CD14-positive monocyte (primary cell): ENCODE measurements around the gene LDLRAP1. TPM values are rescaled to one million over a fixed set of nuclear protein-coding genes. Genes with fewer than 3 reads are reported as not detected.

Experiments used
- DNase-seq, 3 donors: peaks; one replicate each; pipeline ENCODE4 v3.0.0-alpha.2; 2011 to 2022
- H2AFZ ChIP-seq: 2 replicates; pipeline ENCODE4 v1.6.0; 2012; ENCODE audit warnings: mild to moderate bottlenecking, low read depth, low read length, inconsistent platforms; ENCODE audit not compliant: insufficient read depth, poor library complexity, severe bottlenecking
- H3K27ac ChIP-seq, 2 donors: 1 replicate in 1 of 2; 2 replicates in 1 of 2; pipeline ENCODE4 v1.5.1; 2012 to 2013; ENCODE audit warnings: low read length in 2 of 2, control low read depth in 1 of 2, inconsistent platforms in 1 of 2, low read depth in 1 of 2, mild to moderate bottlenecking in 1 of 2
- H3K27me3 ChIP-seq, 2 donors: one replicate each; pipeline versions ENCODE4 v1.6.0 to v1.6.1; 2011 to 2013; ENCODE audit warnings: low read length in 2 of 2; ENCODE audit not compliant: control insufficient read depth in 2 of 2, insufficient read depth in 2 of 2
- H3K36me3 ChIP-seq, 2 donors: replicated peaks in 1 of 2; 1 replicate in 1 of 2; 2 replicates in 1 of 2; pipeline versions ENCODE4 v1.5.1 to v1.6.1; 2012 to 2013; ENCODE audit warnings: low read length in 2 of 2, control low read depth in 1 of 2, inconsistent platforms in 1 of 2, mild to moderate bottlenecking in 1 of 2; ENCODE audit not compliant: insufficient read depth in 2 of 2, control insufficient read depth in 1 of 2
- H3K4me1 ChIP-seq, 2 donors: 1 replicate in 1 of 2; 2 replicates in 1 of 2; pipeline versions ENCODE4 v1.5.1 to v1.6.1; 2012 to 2013; ENCODE audit warnings: low read length in 2 of 2, control low read depth in 1 of 2, inconsistent platforms in 1 of 2, mild to moderate bottlenecking in 1 of 2, moderate library complexity in 1 of 2; ENCODE audit not compliant: insufficient read depth in 2 of 2, control insufficient read depth in 1 of 2
- H3K4me2 ChIP-seq: replicated peaks from 2 replicates; pipeline ENCODE3; 2012; ENCODE audit warnings: low read length, moderate library complexity, mild to moderate bottlenecking; ENCODE audit not compliant: poor library complexity, severe bottlenecking; ENCODE audit errors: extremely low read depth
- H3K4me3 ChIP-seq, 3 experiments: fragments of 200-600 bp in 1 of 3; sonication (generic) in 1 of 3; replicated peaks in 1 of 3; 1 replicate in 2 of 3; 2 replicates in 1 of 3; pipeline ENCODE4 v1.5.1; 2011 to 2013; ENCODE audit warnings: low read length in 3 of 3, mild to moderate bottlenecking in 3 of 3, control low read depth in 2 of 3, low read depth in 2 of 3, inconsistent platforms in 1 of 3, moderate library complexity in 1 of 3
- H3K79me2 ChIP-seq: 2 replicates; pipeline ENCODE4 v1.6.0; 2012; ENCODE audit warnings: mild to moderate bottlenecking, control low read depth, inconsistent platforms, low read length, moderate library complexity; ENCODE audit not compliant: insufficient read depth
- H3K9ac ChIP-seq: 2 replicates; pipeline ENCODE4 v1.6.0; 2017; ENCODE audit warnings: low read length, mild to moderate bottlenecking; ENCODE audit not compliant: insufficient read depth, poor library complexity, severe bottlenecking
- H3K9me3 ChIP-seq, 2 donors: replicated peaks in 1 of 2; 1 replicate in 1 of 2; 2 replicates in 1 of 2; pipeline versions ENCODE4 v1.5.1 to v1.6.1; 2012 to 2013; ENCODE audit warnings: low read length in 2 of 2, control low read depth in 1 of 2; ENCODE audit not compliant: control insufficient read depth in 1 of 2, insufficient read depth in 1 of 2
- H4K20me1 ChIP-seq: 2 replicates; pipeline ENCODE4 v1.6.0; 2012; ENCODE audit warnings: mild to moderate bottlenecking, low read length, control low read depth, moderate library complexity; ENCODE audit not compliant: insufficient read depth
- H3K27ac Mint-ChIP-seq, 7 donors: one replicate each; pipeline ENCODE4 v1.8.0; 2020; ENCODE audit warnings: mild to moderate bottlenecking in 7 of 7, mixed read lengths in 7 of 7, moderate library complexity in 6 of 7, inconsistent platforms in 2 of 7
- H3K27me3 Mint-ChIP-seq, 3 donors: one replicate each; pipeline ENCODE4 v1.8.0; 2021 to 2022; ENCODE audit warnings: low read depth in 3 of 3, mild to moderate bottlenecking in 3 of 3, mixed read lengths in 3 of 3, moderate library complexity in 3 of 3, inconsistent platforms in 1 of 3
- H3K36me3 Mint-ChIP-seq, 2 donors: one replicate each; pipeline ENCODE4 v1.8.0; 2020; ENCODE audit warnings: mixed read lengths in 2 of 2, inconsistent platforms in 1 of 2, mild to moderate bottlenecking in 1 of 2
- H3K4me1 Mint-ChIP-seq: one replicate; pipeline ENCODE4 v1.8.0; 2020; ENCODE audit warnings: mild to moderate bottlenecking, mixed read lengths
- H3K4me3 Mint-ChIP-seq, 2 donors: one replicate each; pipeline ENCODE4 v1.8.0; 2020; ENCODE audit warnings: mild to moderate bottlenecking in 2 of 2, mixed read lengths in 2 of 2, moderate library complexity in 1 of 2
- H3K9me3 Mint-ChIP-seq, 7 donors: one replicate each; pipeline ENCODE4 v1.8.0; 2020 to 2022; ENCODE audit warnings: mixed read lengths in 7 of 7, mild to moderate bottlenecking in 6 of 7, moderate library complexity in 6 of 7, inconsistent platforms in 2 of 7
- WGBS: methylation state at CpG from one replicate; pipeline ENCODE4 v1.1.5; 2013; ENCODE audit warnings: missing lambda C conversion rate; ENCODE audit not compliant: insufficient coverage; 5-methylcytosine and 5-hydroxymethylcytosine counted together
- intact Hi-C, 2 donors: fragments of 100-400 bp; cut with micrococcal nuclease; formaldehyde crosslinking; loops; one replicate each; pipeline versions ENCODE4 v1.15.0 to v1.15.1; 2023
- polyA plus RNA-seq, 3 donors: library from polyadenylated mRNA; depleted of rRNA in 1 of 3; unstranded in 2 of 3; stranded (reverse) in 1 of 3; fragments of 300-500 nt in 2 of 3; fragments of >200 nt in 1 of 3; fragmentation: Illumina TruSeq in 2 of 3; gene quantifications; 1 replicate in 2 of 3; 2 replicates in 1 of 3; pipeline ENCODE4 v1.2.3, GENCODE V29; 2012 to 2021
- TF ChIP-seq, protein P1 (sequence below): fragments of 200-600 bp; IDR thresholded peaks from one replicate; pipeline ENCODE4 v1.8.0; 2022; ENCODE audit warnings: antibody characterized with exemption, mild to moderate bottlenecking

LDLRAP1 gene
- polyA plus RNA-seq, 3 donors, result 12.8 to 18.5 (median 14.6) TPM

DNA sequence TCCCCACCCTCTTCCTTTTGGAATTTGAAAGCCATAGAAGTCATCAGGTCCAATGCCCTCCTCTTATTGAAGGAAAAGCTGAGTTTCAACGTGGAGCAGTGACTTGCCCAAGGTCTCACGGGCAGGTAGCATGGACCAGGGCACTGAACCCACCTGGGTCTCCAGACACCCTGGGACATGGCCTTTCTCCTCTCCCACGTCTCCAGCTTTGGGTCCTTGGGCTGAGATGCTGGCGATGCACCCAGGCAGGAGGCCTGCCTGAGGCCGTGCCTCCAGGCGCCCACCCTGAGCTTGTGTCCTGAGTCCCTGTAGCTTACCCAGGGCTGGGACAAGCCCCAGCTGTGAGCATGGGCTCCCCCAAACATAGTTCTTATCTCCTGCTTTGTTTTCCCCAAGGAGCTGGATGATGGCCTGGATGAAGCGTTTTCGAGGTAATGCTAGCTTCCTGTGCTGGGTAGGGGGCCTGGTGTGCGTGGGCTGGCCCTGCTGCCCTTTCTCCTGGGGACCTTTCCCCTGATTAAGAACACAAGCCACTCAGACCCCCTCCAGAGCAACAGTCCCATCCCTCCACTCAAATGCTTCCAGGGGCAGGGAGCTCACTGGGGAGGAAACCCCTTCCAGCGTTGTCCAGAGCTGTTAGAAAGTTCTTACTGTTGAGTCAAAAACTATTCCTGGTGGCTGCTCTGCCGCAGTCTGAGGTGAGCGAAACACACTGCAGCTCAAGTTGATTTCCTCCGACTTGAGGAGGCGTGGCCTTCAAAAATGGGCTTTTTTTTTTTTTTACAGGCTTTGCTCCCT is 21.6 kb downstream of the LDLRAP1 start:
- no peaks in the 10 kb centered on the region for H3K9me3 Mint-ChIP-seq
- intact Hi-C loops, result no loop called here
- Histone ChIP-seq H4K20me1 (peaks cover 6% of the 10 kb centered on the region), H3K27ac (no peak overlapping the region), H3K9me3 (no peaks in the 10 kb centered on the region), H2AFZ (no peak overlapping the region), H3K4me3 (no peak overlapping the region), H3K9ac (no peak overlapping the region), H3K27me3 (no peaks in the 10 kb centered on the region), H3K4me2 (no peak overlapping the region), H3K36me3 (peaks cover 14 to 43% of the 10 kb centered on the region in 2 donors), H3K4me1 (peaks cover 27 to 28% of the 10 kb centered on the region in 2 donors), H3K79me2 (no peaks in the 10 kb centered on the region)
- no peak for DNase-seq
- no peak overlapping the region for H3K27ac Mint-ChIP-seq
- TF ChIP-seq, protein P1, sequence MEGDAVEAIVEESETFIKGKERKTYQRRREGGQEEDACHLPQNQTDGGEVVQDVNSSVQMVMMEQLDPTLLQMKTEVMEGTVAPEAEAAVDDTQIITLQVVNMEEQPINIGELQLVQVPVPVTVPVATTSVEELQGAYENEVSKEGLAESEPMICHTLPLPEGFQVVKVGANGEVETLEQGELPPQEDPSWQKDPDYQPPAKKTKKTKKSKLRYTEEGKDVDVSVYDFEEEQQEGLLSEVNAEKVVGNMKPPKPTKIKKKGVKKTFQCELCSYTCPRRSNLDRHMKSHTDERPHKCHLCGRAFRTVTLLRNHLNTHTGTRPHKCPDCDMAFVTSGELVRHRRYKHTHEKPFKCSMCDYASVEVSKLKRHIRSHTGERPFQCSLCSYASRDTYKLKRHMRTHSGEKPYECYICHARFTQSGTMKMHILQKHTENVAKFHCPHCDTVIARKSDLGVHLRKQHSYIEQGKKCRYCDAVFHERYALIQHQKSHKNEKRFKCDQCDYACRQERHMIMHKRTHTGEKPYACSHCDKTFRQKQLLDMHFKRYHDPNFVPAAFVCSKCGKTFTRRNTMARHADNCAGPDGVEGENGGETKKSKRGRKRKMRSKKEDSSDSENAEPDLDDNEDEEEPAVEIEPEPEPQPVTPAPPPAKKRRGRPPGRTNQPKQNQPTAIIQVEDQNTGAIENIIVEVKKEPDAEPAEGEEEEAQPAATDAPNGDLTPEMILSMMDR, result no peak
- peaks cover 31% of the 10 kb centered on the region for H3K4me1 Mint-ChIP-seq
- WGBS, result 70% methylated on average over 10 of the region's 14 CpGs
- peaks cover 36 to 66% of the 10 kb centered on the region in 2 donors for H3K36me3 Mint-ChIP-seq
- peaks cover 0 to 1% (median 1%) of the 10 kb centered on the region in 3 donors for H3K27me3 Mint-ChIP-seq
- no peak overlapping the region for H3K4me3 Mint-ChIP-seq

DNA sequence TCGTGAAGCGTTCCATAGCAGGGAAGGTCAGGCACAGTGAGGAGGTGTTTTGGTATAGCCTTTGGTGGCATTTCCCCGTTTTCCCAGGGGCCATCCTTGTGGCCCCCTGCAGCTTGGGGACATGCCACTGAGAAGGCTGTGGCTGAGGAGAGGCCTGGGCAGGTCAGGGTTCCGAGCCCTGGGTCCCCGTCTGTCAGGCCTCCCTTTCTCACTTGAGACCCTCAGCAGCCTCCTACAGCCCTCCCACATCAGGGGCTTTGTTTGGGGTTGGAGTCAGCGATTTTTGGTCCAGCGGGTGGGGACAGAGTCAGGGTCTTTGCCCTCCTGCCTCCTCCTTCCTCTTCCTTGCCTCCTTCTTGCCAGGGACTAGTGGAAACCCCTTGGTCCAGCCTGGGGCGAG is 22.2 kb downstream of the LDLRAP1 start:
- Histone ChIP-seq H3K36me3 (peaks cover 14 to 43% of the 10 kb centered on the region in 2 donors), H3K79me2 (no peaks in the 10 kb centered on the region), H3K27me3 (no peaks in the 10 kb centered on the region), H3K4me3 (no peak overlapping the region), H3K27ac (no peak overlapping the region), H3K9ac (no peak overlapping the region), H4K20me1 (peaks cover 6% of the 10 kb centered on the region), H2AFZ (no peak overlapping the region), H3K9me3 (no peaks in the 10 kb centered on the region), H3K4me1 (peaks cover 20 to 22% of the 10 kb centered on the region in 2 donors), H3K4me2 (no peak overlapping the region)
- H3K27ac Mint-ChIP-seq, result no peak overlapping the region
- H3K4me3 Mint-ChIP-seq, result no peak overlapping the region
- peaks cover 25% of the 10 kb centered on the region for H3K4me1 Mint-ChIP-seq
- H3K36me3 Mint-ChIP-seq, result peaks cover 36 to 60% of the 10 kb centered on the region in 2 donors
- intact Hi-C loops, result no loop called here
- peaks cover 0 to 1% (median 1%) of the 10 kb centered on the region in 3 donors for H3K27me3 Mint-ChIP-seq
- DNase-seq, result no peak
- no peaks in the 10 kb centered on the region for H3K9me3 Mint-ChIP-seq
- TF ChIP-seq, protein P1, result no peak
- WGBS, result 80% methylated on average over 7 of the region's 8 CpGs
